GM19452 (cell line): Measurements from ENCODE around the gene JPH2.
"Not testable (repeated sequence)": the region's sequence is repeated elsewhere in the genome, so short reads cannot be mapped to it uniquely, and the experiment has no call there.

ENCODE experiments used
- ATAC-seq: cut with Tn5 transposase; IDR thresholded peaks from one replicate; pipeline ENCODE4 v1.9.1; 2021; ENCODE audit not compliant: unreplicated experiment

The JPH2 gene

GRCh38 chr20:44211177-44212039 is 24.4 kb upstream of the JPH2 start:
- ATAC-seq, result no peak

- peak; percentile 84 for ATAC-seq
Measured at GRCh38 chr20:44210406-44211176, 23.6 kb upstream of the JPH2 start, which contains the start of gene OSER1. Gene OSER1 (minus strand): TSS chr20:44210771. CDS start chr20:44206957, 3,814 bp downstream.

GRCh38 chr20:44209686-44210405 is 22.9 kb upstream of the JPH2 start:
- ATAC-seq, result no peak

GRCh38 chr20:44208770-44209169 is 21.8 kb upstream of the JPH2 start:
- ATAC-seq, result no peak

DNA sequence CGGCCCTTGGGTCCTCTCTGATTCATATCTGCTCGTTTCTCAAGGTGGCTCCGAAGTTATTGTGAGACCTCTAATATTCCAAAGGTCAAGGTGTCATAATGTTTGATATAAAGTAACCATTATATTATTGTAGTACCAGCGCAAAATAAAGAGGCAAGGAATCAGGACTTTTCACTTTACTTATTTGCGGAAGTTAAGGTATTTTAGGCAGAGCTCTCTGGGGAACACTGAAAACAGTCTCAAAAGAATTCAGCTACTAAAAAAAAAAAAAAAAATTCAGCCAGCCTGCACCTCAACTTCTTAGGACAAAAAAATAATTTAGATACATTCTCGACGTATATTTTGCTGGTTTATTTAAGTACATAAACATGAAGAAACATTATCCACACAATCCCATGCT is 21.2 kb upstream of the JPH2 start:
- no peak for ATAC-seq

DNA sequence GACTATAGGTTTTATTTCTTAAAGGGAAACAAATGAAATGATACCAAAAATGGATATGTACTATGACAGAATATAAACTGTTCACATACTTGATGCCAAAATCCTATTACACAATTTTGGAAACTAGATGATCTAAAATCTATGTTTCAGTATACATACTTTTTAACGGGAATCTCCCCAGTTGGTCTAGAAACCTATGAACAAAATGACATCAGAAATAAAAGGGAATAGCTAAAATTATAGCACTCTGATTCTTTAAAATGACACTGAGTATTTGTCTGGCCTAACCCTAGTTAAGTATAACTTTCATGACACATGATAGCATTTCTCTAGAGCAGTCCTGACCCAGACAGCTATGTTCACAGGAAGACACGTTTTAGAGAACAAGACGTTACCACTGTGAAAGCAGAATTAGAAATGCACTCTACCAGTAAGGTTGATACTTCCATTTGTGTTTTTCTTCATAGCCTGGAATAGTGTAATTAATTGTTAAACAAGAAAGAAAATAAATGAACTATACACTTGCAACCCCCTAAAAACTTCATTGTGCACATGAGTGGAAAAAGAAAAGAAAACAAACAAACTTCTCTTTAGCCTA is 20.2 kb upstream of the JPH2 start:
- ATAC-seq, result no peak

DNA sequence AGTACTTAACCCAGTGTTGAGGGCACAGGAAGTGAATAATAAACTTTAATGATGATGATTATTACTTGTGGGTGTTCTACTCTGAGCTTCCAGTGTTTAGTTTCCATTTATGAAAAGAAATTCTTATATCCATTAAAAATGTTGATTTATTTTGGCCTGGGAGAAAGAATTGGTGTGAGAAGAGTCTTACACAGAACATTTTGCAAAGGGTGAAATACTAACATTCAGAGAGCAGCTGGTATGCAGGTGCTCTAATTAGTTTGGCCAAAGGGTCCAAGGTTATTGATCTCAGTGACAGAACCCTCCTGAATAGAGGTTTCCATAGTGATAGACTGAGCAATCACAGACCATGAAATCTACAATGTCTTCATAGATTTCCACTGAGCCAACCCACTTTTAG is 19.1 kb upstream of the JPH2 start:
- ATAC-seq, result no peak

GRCh38 chr20:44204832-44205215 is 17.8 kb upstream of the JPH2 start:
- no peak for ATAC-seq

GRCh38 chr20:44204156-44204831 is 17.3 kb upstream of the JPH2 start:
- ATAC-seq, result no peak

DNA sequence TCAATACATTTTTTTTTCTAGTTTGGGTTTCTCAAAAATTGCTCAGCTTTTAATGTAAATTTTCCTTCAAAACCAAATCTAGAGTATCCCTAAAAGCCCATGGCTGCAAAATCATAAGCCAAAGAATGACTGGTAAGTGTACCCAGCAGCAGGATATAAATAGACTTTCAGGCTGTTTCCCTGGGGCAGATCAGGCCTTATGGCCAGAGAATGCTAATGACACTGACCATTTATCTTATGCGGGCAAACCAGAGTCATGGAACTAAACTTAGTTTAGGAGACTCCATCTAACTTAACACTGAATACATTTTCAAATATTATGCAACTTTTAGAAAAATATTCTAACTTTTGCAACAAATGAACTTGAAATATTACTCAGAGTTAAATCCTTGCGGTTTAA is 16.2 kb upstream of the JPH2 start:
- ATAC-seq, result no peak

GRCh38 chr20:44200983-44201382 is 14.0 kb upstream of the JPH2 start:
- no peak for ATAC-seq

DNA sequence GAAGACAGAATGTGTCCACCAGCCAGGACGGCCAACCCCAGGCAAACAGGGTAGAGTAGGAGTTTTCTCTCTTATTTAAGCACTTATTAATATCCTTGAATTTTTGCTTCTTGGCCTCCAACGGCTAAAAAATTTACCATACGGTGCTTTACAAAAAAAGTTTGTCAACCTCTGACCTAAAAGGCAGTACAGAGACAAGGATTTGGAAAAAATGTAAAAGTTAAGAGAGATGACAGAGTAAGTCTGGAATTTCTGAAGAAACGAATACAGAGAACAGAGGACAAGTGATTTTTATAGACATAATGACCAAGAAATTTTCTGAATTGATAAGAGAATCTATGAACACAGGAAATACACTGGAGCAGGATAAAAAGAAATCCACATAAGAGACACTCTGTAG is 13.4 kb upstream of the JPH2 start:
- no peak for ATAC-seq

- no peak for ATAC-seq
Measured at GRCh38 chr20:44199877-44200276, 12.9 kb upstream of the JPH2 start.

DNA sequence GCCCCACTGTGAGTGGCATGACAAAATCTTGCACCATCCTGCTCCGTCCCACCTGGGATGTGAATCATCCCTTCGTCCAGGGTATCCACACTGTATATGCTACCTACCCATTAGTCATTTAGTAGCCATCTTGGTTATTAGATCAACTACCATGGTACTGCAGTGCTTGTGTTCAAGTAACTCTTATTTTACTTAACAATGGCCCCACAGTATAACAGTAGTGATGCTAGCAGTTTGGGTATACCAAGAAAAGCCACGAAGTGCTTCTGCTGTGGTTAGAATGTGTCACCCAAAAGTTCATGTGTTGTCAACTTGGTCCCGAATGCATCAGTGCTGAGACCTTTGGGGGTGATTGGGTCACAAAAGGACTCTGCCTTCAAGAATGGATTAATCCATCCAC is 11.9 kb upstream of the JPH2 start:
- no peak for ATAC-seq

DNA sequence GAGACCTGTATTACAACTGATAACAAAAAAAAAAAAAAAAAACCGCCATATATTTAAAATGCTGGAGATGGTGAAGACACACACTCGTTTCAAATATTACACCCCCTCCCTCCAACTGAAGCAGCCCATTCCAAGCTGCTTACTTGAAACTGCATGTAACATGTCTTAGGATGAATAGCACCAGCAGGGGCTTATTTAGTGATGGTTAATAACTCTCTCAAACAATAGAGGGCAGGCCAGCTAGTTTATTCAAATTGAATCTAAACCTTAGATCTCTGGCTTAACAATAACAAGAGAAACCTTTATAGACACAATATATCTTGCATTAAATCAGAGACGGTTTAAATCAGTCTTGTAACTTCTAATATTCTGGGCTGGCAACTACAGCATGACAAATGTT is 9.3 kb upstream of the JPH2 start:
- no peak for ATAC-seq

- ATAC-seq, result no peak
Measured at GRCh38 chr20:44195605-44196004, 8.6 kb upstream of the JPH2 start.

DNA sequence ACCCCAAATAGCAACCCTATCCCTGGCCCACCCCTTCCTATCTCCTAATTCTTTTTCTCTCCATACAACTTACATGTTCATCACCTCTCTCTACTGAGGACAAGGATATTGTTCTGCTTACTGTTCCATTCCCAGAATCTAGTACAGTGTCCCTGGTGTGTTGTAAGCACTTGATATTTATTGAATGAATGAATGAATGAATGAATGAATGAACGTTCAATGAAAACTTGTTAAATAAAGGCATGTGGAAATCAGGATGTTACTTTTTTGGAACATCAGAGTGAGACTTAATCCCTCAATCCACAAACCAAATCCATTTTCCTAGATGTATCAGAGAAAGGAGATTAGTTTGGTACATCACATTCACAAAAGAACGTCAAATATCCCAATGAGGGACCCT is 6.8 kb upstream of the JPH2 start:
- no peak for ATAC-seq

- ATAC-seq, result not testable (repeated sequence)
Measured at GRCh38 chr20:44191640-44192039, 4.7 kb upstream of the JPH2 start.

DNA sequence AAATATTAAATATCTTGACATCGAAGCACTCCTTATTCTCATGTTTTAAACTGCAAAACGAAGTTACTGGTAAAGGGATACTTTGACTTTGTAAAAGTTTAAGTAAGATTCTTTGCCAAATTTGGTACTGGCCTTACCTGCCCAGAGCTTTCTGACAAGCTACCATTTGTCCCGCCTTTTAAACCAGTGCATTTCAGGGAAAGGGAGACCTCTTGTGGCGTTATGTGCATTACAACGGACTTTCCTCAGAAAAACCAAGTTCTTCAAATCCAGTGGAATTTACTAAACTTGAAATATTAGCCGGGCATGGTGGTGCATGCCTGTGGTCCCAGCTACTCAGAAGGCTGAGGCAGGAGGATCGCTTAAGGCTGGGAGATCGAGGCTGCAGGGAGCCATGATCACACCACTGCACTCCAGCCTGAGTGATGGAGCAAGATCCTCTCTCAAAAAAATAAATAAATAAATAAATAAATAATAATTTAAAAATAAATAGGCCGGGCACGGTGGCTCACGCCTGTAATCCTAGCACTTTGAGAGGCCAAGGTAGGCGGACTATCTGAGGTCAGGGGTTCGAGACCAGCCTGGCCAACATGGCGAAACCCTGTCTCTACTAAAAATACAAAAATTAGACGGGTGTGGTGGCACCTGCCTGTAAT is 3.3 kb upstream of the JPH2 start:
- ATAC-seq, result not testable (repeated sequence)

GRCh38 chr20:44188752-44189151 is 1.8 kb upstream of the JPH2 start:
- no peak for ATAC-seq
